ELR (cell line): ENCODE results near the gene SLC18B1.

Experiments used
- DNase-seq: peaks from one replicate; pipeline ENCODE4 v3.0.0-alpha.2; 2015; ENCODE audit warnings: low read depth

SLC18B1 gene

DNA sequence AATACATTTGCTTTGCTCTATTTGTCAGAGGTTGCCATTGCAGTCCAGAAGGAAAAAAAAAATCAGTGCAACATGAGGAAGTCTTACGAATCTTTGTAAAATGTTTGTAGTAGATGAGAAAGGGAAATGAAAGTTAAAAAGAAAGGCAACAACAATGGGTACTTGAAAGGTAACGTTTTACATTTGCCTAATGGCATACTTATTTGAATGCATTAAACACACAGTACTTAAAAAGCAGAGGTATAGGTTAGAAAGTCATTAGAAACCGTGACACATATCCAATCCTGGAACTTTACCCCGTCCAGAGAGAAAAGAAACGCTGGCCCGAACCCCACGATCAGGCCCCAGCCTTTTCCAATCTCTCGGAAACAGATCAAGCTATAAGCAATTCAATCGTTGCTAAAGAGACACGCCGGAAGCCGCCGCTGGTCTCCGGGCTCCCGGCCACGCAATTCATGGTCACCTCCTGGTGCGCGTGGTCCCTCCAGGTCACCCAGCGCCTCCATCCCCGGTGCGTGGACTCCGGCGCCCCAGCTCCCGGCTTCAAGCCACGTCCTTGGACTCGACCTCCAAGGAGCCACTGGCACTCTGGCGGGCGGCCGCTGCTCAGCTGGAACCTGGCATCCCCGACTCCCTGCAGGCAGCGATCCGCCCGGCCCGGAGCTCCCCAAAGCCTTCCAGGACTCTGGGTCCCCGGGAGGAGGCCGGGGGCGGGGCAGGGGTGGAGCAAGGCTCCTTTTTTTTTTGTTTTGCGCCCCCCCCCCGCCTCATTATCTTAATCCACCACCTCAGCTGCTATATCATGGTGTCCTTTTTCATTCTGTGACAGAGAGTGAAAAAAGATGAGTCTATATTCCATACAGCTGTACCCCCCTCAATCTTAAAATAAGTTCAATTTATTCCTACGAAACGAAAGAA is at the start of gene SLC18B1:
Gene SLC18B1, minus strand, starts transcription at position 687 of the 918 bp plus-strand sequence. Its CDS starts 181 bp downstream, at position 506.
- DNase-seq: peak; percentile 68

DNA sequence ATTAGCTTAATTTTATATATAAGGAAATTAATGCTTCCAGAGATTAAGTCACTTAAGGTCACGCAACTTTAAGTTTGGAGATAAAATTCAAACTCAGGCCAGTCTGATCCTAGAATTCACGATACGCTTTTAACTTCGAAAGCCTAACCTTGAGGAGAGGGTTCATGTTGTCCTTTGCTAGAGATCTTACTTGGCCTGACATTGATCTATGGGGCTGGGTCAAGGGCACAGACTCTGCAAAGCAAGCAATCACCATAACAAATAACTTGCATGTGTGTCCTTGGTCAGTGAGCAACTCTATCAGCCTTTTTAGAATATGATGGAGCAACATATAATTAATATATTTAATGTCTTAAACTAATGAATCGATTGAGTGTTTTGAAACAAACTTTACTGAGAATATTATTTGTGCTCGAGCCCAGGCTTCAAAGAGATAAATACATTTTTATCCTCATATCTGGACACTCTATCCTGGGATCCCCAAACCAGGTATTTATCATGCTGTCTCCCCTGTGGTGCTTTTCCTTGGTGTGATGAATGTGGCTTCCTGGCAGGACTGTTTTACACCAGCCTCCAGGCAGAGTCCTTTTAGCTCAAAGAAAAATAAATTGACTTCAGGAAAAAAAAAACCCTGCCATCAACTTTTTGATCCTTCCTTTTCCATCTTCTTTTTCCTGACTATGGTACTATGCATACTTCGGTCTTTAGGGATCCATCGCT is 45.0 kb upstream of the SLC18B1 start:
- no peak for DNase-seq

DNA sequence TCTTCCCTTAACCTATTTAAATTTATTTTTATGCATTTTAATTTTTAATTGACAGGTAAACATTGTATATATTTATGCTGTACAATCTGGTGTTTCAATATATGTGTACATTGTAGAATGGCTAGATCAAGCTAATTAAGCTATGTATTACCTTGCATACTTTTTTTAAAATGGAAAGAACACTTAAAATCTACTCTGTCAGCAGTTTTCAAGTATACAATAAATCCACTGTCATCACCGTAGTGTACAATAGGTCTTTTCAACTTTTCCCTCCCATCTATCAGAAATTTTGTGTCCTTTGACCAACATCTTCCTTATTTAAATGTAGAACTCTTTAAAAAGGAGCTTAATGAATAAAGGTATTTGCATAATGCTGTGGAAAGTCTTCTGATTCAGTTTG is 43.5 kb upstream of the SLC18B1 start:
- DNase-seq: no peak

DNA sequence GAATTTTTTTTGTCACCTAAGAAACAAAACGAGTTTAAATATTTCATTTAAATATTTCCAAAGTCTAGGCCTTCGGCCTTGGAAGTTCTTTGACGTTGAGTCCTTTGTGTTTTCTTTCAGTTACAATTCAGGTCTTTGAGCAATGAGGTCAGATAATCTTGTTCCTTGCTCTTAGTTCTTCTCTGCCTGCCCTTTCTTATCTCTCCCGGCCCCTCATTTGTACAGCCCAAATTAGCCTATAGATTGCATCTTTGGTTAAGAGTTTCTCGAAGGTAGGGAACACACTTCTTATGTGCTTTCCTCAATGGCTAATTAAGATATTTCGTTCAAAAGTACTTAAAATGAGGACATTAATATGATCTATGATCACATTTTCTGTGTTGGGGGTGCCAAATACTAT is 34.5 kb upstream of the SLC18B1 start:
- no peak for DNase-seq

DNA sequence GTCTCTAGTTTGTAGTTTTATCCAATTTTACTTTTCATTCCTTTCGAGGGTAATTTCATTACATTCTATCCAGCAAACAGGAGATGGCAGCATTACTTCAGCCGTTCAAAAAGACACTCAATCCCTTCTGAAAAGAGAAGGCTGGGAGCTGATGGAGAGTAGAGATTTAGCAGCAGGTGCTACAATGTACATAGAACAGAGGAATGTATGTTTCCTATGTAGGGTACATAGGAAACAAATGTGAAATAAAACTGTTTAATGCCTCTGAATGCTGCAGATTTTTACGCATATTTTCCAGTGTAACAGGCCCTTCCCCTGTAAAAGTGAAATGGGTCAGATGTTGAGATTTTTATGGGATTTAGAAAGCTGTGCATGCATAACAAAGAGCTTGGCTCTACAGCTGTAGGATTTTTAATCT is 31.9 kb upstream of the SLC18B1 start:
- peak; percentile 60 for DNase-seq

DNA sequence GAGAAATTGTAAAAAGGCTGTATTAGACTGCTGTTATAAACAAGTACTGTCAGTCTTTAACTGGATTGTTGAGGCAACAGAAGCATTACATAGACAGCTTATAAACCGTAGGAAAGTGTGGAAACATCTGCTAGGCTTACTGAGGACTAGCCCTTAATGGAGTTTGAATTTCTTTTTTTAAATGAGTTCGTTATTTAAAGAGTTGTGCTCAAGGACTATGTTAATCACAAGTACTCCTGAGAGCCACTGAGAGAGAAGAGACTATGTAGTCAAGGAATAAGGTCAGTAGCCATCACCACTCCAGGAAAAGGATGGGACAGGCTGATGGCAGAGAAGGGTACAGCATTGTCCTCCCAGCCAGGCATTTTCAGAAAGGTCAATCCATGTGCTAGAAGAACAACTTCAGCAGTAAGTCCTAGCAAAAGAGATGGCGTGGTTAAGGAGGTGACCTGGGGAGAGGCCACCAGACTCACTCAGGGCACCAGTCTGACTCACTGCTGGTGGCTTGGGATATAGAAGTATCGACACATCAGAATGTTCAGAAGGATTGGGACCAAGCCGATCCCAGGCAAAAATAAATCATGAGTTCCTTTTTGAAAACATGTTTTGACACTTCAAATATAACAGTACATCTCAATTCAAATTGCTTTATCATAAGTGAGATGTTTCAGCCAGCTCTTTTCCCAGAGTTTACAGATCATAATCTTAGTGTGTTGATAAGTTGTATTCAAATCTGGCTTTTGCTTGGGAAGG is 22.4 kb upstream of the SLC18B1 start:
- peak; percentile 59 for DNase-seq

DNA sequence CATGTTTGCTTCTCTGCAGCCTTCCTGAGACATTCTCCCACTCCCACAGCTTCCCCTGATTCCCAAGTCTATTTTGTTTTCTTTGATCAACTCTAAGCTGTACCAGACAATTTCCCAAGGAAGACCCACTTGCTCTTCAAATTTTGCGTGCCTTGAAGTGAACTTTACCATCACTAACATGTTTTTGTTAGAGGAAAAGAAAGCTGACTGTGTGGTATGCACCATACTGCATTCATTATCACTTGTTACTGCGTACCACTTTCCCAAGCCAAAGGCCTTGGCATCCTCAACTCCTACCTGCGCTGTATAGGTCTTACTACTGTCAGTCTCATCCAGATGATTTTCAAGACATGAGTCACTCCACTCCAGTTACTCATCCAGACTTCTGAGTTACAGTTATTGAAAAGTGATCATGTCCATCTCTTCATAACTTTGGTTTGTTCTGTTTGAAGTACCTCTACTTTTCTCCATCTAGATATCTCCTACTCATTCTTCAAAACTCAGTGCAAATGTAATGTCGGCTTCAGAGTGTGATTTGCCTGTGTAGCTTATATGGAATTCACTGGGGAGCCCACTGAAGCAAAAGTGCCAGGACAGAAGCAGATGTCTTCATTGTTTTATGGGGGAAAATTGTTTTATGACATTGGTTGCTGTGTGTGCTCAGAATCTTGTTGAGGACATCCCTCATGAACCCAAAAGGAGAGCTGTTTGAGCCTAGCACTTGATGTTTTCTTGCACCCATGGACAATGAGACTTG is 21.1 kb upstream of the SLC18B1 start:
- DNase-seq: peak; percentile 75

DNA sequence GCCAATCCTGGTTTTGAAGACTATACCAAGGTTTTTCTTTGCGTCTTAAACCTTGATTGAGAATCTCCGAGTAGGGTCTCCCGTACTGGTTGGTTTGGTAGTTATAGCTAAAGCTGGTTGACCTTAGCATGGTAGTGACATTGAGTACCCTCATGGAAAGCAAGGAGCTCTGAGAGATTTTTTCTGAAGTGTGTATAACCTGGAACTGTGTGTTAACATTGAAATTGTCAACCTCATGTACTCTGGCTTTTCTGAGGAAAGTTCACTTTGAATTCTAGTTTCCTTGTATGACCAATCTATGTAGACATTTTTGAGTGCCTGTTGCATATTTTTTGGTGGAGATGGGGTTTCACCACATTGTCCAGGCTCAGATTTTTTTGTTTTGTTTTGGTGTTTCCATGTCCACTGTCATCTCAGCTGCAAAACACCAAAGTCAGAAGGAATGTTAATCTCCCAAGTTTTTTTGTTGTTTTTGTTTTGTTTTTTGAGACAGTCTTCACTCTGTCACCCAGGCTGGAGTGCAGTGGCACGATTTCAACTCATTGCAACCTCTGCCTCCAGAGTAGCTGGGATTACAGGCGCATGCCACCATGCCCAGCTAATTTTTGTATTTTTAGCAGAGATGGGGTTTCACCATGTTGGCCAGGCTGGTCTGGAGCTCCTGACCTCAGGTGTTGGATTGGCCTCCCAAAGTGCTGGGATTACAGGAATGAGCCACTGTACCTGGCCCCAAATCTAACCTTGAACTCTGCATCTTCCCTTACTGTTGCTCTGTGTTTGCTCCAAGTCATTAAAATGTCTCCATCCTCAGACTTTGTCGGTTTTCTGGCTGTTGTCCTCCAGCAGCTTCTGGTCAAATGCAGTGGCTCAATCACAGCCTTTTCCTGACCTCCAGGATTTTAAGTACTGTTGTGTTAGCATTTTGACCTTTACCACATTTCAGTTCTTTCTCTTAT is 20.2 kb upstream of the SLC18B1 start:
- DNase-seq: peak; percentile 58

DNA sequence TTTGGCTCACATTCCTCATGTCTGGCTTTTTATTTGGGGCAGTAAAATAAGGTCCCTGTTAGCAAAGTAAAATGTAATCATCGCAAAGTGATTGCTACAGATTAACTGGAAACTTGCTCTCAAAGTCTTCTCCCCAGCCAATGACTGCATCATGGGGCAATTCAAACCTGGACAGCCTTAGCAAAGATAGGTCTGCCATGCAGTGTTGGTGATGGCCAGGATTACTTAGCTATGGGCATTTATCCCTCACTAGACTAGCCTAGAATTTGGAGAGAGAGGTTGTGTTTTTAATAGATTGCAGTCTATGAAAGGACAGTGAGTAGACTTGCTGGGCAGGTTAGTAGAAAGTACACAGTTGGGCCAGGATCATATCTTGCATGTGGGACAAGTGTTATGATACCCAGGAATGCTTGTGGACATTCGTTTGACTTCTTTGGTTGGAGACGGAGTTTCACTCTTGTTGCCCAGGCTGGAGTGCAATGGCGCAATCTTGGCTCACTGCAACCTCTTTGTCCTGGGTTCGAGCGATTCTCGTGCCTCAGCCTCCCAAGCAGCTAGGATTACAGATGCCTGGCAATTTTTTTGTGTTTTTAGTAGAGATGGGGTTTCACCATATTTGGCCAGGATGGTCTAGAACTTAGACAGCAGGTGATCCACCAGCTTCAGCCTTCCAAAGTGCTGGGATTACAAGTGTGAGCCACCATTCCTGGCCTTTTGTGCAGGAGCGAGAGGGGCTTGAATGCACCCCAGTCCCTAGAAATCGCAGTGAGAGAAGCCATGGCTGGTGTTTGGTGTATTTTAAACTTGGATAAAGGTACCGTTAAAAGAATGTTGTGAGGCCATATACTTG is 19.3 kb upstream of the SLC18B1 start:
- peak; percentile 14 for DNase-seq

DNA sequence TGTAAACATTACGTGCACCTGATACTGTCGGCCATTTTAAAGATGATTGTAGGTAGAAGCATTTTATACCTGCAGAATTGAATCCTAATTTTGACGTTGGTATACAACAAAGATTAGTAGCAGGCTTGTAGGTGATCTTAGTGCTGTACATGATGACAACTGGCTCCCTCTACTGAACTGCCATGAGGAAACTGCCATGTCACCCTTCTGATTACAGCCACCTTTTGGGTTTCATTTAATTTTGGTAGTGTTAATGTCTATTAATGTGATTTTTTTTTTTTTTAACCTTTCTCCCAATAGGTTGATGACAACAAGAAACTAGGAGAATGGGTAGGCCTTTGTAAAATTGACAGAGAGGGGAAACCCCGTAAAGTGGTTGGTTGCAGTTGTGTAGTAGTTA is 18.2 kb upstream of the SLC18B1 start:
- peak; percentile 13 for DNase-seq

DNA sequence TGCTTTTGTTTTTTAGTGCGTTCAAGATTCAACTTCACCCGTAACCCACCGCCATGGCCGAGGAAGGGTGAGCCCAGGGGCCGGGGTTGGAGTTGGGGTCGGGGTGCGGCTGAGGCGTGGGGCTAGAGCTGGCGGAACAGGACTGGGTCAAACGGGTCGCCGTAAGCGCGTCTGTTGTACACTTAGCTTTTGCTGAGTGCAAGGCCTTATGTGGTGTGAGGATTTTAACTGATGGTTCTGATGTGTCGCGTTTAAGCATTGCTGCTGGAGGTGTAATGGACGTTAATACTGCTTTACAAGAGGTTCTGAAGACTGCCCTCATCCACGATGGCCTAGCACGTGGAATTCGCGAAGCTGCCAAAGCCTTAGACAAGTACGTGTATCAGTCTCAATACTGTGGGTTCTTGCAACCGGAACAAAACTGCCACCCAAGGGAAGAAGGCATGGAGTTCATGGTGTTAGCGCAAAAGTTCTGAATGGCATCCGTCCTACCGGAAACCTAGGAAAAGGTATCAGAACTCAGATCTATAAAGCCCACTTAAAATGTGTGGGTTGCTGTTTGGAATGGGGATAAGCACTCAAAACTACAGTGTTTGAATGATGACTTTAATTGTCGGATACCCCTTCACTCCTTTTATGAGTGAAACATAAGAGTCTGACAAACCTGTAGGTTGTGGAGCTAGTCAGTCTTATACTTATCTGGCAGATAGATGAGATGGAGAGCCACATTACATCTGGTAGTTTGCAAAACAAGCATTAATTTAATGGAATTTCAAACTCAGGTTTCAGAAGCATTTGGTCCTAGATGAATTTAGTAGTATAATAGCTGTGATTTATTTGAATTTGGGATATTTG is 16.5 kb upstream of the SLC18B1 start:
- DNase-seq: peak; percentile 33

DNA sequence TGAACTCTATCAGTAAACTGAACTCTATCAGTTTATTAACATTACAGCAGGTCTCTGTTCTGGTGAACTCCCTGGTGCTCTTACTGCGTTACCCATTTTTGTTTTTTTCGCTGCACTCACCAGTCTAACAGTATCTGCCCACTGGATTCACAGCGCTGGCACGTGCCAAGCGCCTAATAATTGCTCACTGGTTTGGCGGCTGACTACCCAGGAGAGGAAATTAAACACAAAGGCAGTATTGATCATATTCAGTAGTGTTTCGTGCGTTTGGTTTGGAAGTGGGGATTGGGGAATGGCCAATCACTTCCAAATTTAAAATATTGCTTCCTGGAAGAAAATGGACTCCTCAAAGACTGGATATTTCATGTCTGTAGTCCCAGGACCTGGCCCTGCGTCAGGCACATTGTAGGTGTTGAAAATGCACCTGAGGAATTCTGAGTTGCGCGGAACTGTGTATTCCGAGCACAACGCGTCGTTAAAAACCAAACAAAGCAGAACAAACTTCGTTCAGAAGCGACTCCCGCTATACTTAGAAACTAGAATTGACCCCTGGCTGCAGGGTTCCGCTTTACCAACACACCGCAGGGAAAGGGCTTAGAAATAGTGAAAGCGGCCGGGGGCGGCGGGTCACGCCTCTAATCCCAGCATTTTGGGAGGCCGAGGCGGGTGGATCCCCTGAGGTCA is 14.9 kb upstream of the SLC18B1 start:
- DNase-seq: peak; percentile 72

DNA sequence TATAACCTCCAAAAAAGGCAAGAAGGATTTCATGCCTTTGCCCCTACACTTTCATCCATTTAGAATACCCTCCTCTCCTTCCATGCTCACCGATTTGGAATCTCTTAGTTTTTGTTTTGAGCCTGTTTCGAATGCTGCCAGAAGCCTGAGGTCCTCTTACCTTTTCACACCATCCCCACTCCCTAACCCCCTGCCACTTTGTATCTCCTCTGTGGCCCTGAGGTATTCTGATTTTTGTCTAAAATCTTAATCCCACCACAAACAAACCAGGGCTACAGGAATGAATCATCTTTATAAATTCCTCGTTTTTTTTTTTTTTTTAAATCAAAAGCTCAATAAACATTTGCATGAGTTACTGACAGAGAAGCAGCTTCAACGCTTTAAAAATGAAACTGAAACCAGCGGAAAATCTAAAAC is 14.3 kb upstream of the SLC18B1 start:
- no peak for DNase-seq

DNA sequence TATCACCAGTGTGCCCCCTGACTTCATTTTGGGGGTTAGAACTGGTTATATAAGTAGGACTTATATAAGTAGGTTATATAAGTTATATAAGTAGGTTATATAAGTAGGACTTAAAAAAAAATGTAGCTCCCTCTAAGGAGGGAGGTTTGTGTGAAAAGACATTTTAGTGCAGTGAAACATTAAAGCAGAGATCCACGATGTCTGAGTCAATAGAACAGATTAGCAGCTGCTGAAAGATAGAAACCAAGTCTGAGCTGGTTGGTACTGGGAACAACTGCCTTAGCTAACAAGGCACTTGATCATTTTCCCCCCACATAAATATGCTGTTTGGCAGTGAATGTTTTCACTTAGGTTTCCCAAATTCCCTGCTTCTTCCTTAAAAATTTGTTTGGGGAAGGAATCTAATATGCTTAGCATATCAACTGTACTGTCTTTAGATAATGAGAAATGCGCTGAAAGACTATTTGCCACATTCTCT is 13.9 kb upstream of the SLC18B1 start:
- peak; percentile 62 for DNase-seq

DNA sequence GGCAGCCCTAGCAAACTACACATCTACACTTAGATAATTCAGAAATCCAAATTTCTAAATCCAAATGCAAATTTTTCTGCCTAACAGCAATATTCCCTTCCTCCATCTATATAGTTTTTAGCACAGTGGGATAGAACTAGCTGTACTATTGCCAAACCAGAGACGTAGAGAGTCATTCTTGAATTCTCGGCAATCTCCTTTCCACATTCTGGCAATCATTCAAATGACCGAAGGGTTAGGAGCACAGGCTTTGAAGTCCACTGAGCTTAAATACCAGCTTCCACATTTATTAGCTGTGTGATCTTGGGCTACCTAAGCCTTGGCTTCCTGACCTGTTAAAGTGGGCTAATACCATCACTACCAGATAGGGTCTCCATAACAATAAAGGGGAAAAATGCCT is 12.8 kb upstream of the SLC18B1 start:
- DNase-seq: no peak

DNA sequence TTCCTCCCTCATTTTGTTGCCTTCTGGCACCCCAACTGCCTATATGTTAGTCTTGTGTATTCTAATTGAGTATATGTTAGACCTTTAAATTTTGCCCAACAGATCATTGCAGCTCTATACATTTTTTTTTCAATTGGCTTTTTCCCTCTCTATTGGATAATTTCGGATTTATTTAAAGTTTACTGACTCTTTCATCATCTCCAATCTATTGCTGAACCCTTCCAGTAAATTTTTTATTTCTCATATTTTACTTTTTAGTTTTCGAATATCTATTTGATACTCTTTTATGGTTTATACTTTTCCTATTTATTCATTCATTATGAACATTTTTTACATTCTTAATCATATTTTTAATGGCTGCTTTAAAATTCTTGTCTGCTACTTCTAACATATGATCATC is 7.1 kb upstream of the SLC18B1 start:
- no peak for DNase-seq

DNA sequence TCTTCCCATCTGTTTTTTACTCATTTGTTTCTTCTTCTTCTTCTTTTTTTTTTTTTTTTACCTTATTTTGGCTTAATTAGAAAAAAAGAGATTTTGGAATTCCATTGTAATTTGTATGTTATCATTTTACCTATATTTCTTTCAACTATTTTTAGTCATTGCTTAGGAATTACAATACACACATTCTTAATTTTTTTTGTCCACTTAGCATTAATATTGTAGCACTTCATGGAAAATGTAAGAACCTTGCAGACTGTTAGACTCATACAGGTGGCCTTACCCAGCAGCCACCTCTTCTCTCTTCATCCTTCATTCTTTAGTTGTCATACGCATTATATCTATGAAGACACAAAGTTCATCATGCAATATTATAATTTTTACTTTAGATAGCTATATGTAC is 5.8 kb upstream of the SLC18B1 start:
- DNase-seq: no peak

DNA sequence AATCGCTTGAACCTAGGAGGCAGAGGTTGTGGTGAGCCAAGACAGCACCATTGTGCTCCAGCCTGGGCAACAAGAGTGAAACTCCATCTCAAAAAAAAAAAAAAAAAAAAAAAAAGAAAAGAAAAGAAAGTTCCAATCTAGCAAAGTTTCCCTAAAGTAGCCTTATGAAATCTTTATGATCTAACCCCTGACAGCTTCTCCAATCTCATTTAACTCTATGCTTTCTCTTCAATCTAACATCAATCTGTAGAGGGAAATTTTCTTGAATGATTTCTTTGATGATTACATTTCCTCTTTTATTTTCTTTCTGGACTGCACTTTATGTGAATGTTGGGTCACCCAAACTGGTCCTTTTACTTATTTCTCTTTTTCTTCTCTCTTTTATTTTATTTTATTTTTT is 2.2 kb upstream of the SLC18B1 start:
- no peak for DNase-seq
